ENCODE results near the gene C2CD3. TPM values are rescaled to one million over a fixed set of nuclear protein-coding genes. Genes with fewer than 3 reads are reported as not detected.
"Not testable (repeated sequence)": the region's sequence is repeated elsewhere in the genome, so short reads cannot be mapped to it uniquely, and the experiment has no call there.

Gene C2CD3
- total and polyA plus RNA-seq, 7 donors = 5.1 to 14.4 (median 9.7) TPM

GRCh38 chr11:74085542-74085892, 85.3 kb downstream of the C2CD3 start:
- WGBS, 3 donors = 77 to 97% (median 89%) methylated on average over 6 of the region's 6 CpGs
- intact Hi-C loops (cut with DNase I) = no loop called here
- TF ChIP-seq CTCF (IDR thresholded peaks at IDR 0.05) = no peak
- Histone ChIP-seq H3K4me3 (no peak overlapping the region), H3K4me1 (no peaks in the 10 kb centered on the region), H3K9me3 (no peaks in the 10 kb centered on the region), H3K27ac (no peak overlapping the region), H3K27me3 (ENCODE audit: insufficient read depth in 3 of 3, low read length in 2 of 3) (no peaks in the 10 kb centered on the region), H3K36me3 (ENCODE audit: insufficient read depth in 1 of 2, low read depth in 1 of 2) (peaks cover 6 to 78% of the 10 kb centered on the region in 2 donors)
- DNase-seq = no peak
- no peak for ATAC-seq

- Histone ChIP-seq H3K36me3 (ENCODE audit: insufficient read depth in 1 of 2, low read depth in 1 of 2) (peaks cover 6 to 77% of the 10 kb centered on the region in 2 donors), H3K4me1 (no peaks in the 10 kb centered on the region), H3K4me3 (no peak overlapping the region), H3K9me3 (no peaks in the 10 kb centered on the region), H3K27ac (no peak overlapping the region), H3K27me3 (ENCODE audit: insufficient read depth in 3 of 3, low read length in 2 of 3) (no peaks in the 10 kb centered on the region)
- intact Hi-C loops (cut with DNase I) = no loop called here
- no peak for TF ChIP-seq CTCF (IDR thresholded peaks at IDR 0.05)
- no peak for ATAC-seq
- no peak for DNase-seq
- 91 to 95% (median 94%) methylated on average over 2 of the region's 2 CpGs for WGBS, 3 donors
Observed at GRCh38 chr11:74084796-74085541, 85.8 kb downstream of the C2CD3 start.

GRCh38 chr11:74083927-74084326, 86.9 kb downstream of the C2CD3 start:
- ATAC-seq; H3K4me1 ChIP-seq; H3K27ac ChIP-seq; H3K4me3 ChIP-seq; DNase-seq; H3K9me3 ChIP-seq; H3K27me3 ChIP-seq (ENCODE audit: insufficient read depth in 3 of 3, low read length in 2 of 3); intact Hi-C loops (cut with DNase I): not testable (repeated sequence)
- H3K36me3 ChIP-seq (ENCODE audit: insufficient read depth in 1 of 2, low read depth in 1 of 2) = peaks cover 6 to 67% of the 10 kb centered on the region in 2 donors
- WGBS, 3 donors = 98 to 99% (median 99%) methylated on average over 4 of the region's 4 CpGs

- TF ChIP-seq CTCF (IDR thresholded peaks at IDR 0.05) = no peak
- 90 to 98% (median 95%) methylated on average over 1 of the region's 1 CpG for WGBS, 3 donors
- DNase-seq (no peak), ATAC-seq (no peak)
- H3K9me3 ChIP-seq = no peaks in the 10 kb centered on the region
- peaks cover 3 to 56% of the 10 kb centered on the region in 2 donors for H3K36me3 ChIP-seq (ENCODE audit: insufficient read depth in 1 of 2, low read depth in 1 of 2)
- no peaks in the 10 kb centered on the region for H3K27me3 ChIP-seq (ENCODE audit: insufficient read depth in 3 of 3, low read length in 2 of 3)
- intact Hi-C loops (cut with DNase I) = no loop called here
- H3K27ac ChIP-seq = no peak overlapping the region
- no peak overlapping the region for H3K4me3 ChIP-seq
- H3K4me1 ChIP-seq = no peaks in the 10 kb centered on the region
Observed at GRCh38 chr11:74081428-74081827, 89.4 kb downstream of the C2CD3 start.

GRCh38 chr11:74077193-74077592, 93.6 kb downstream of the C2CD3 start:
- TF ChIP-seq CTCF (IDR thresholded peaks at IDR 0.05) = no peak
- ATAC-seq = no peak
- no peak overlapping the region for H3K4me3 ChIP-seq
- 55 to 67% (median 56%) methylated on average over 3 of the region's 3 CpGs for WGBS, 3 donors
- DNase-seq = no peak
- H3K27me3 ChIP-seq (ENCODE audit: insufficient read depth in 3 of 3, low read length in 2 of 3) = no peaks in the 10 kb centered on the region
- H3K36me3 ChIP-seq (ENCODE audit: insufficient read depth in 1 of 2, low read depth in 1 of 2) = peaks cover 3 to 54% of the 10 kb centered on the region in 2 donors
- intact Hi-C loops (cut with DNase I) = no loop called here
- peaks cover 6% of the 10 kb centered on the region for H3K4me1 ChIP-seq
- no peaks in the 10 kb centered on the region for H3K9me3 ChIP-seq
- H3K27ac ChIP-seq = no peak overlapping the region
